Liver (tissue), 3 donors: ENCODE results near the gene PTGR1.

Source experiments
- CTCF ChIP-seq: fragments of 150-350 bp; IDR thresholded peaks from 2 replicates; pipeline ENCODE4 v1.5.1; 2017; ENCODE audit warnings: improper control_type of control experiment, low read depth, low read length; ENCODE audit not compliant: missing input control
- FOXA1 ChIP-seq: IDR thresholded peaks from 2 replicates; pipeline ENCODE4 v1.6.1; 2016; ENCODE audit warnings: antibody characterized with exemption
- GABPA ChIP-seq, 2 donors: IDR thresholded peaks in 1 of 2; conservative IDR thresholded peaks in 1 of 2; 2 replicates each; pipeline ENCODE4 v1.6.1; 2016; ENCODE audit warnings: antibody characterized with exemption in 2 of 2, mild to moderate bottlenecking in 1 of 2, moderate library complexity in 1 of 2
- HNF4G ChIP-seq: IDR thresholded peaks from 2 replicates; pipeline ENCODE4 v1.6.1; 2016; ENCODE audit warnings: antibody characterized with exemption
- RAD21 ChIP-seq, 2 donors: IDR thresholded peaks; 2 replicates each; pipeline ENCODE4 v1.6.1; 2016; ENCODE audit warnings: antibody characterized with exemption in 2 of 2, mild to moderate bottlenecking in 2 of 2
- RXRA ChIP-seq, 2 donors: IDR thresholded peaks; 2 replicates each; pipeline ENCODE4 v1.6.1; 2017 to 2018; ENCODE audit warnings: antibody characterized with exemption in 2 of 2, mild to moderate bottlenecking in 1 of 2
- YY1 ChIP-seq: IDR thresholded peaks from 2 replicates; pipeline ENCODE4 v1.6.1; 2016; ENCODE audit warnings: antibody characterized with exemption, mild to moderate bottlenecking
- donor health status: healthy.
- donor health status: healthy.

- TF ChIP-seq YY1: no peak
- TF ChIP-seq RXRA (IDR thresholded peaks at IDR 0.05): no peak
- TF ChIP-seq HNF4G: no peak
- no peak for TF ChIP-seq GABPA (IDR thresholded peaks at IDR 0.05 in 1 of 2, conservative IDR thresholded peaks at IDR 0.05 in 1 of 2)
- TF ChIP-seq CTCF: no peak
- TF ChIP-seq RAD21 (IDR thresholded peaks at IDR 0.05): no peak
- no peak for TF ChIP-seq FOXA1
Observed at GRCh38 chr9:111542497-111543254, 56.8 kb downstream of the PTGR1 start.
